ENCODE results near the gene MT1A. TPM values are rescaled to one million over a fixed set of nuclear protein-coding genes. Genes with fewer than 3 reads are reported as not detected.
A peak's percentile ranks its signal among the peaks of the same experiment; 100 is the strongest.

The MT1A gene
- total and polyA plus RNA-seq, 2 experiments from 2014 or later = not detected

DNA sequence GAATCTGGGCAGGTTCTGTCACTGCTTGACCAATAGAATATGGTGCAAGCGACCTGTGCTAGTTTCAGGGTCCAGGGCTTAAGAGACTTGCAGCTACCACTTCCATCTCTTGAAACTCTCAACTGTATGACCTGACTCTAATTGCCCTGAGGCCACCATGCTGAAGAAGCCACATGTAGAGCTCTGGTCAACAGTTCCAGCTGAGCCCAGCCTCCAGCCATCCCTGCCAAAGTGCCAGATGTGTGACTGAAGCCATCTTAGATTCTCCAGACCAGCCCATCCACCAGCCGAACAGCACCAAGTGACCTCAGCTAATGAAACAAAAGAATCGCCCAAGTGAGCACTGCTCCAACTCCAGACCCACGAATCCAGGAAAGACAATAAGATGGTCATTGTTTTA lies 33.5 kb upstream of the MT1A start:
- H3K9me3 ChIP-seq (ENCODE audit: low read depth) = no peaks in the 10 kb centered on the region
- H3K4me3 ChIP-seq = no peak overlapping the region
- no peak overlapping the region for H3K27ac ChIP-seq
- H3K27me3 ChIP-seq = peaks cover 51% of the 10 kb centered on the region
- TF ChIP-seq, protein P1, sequence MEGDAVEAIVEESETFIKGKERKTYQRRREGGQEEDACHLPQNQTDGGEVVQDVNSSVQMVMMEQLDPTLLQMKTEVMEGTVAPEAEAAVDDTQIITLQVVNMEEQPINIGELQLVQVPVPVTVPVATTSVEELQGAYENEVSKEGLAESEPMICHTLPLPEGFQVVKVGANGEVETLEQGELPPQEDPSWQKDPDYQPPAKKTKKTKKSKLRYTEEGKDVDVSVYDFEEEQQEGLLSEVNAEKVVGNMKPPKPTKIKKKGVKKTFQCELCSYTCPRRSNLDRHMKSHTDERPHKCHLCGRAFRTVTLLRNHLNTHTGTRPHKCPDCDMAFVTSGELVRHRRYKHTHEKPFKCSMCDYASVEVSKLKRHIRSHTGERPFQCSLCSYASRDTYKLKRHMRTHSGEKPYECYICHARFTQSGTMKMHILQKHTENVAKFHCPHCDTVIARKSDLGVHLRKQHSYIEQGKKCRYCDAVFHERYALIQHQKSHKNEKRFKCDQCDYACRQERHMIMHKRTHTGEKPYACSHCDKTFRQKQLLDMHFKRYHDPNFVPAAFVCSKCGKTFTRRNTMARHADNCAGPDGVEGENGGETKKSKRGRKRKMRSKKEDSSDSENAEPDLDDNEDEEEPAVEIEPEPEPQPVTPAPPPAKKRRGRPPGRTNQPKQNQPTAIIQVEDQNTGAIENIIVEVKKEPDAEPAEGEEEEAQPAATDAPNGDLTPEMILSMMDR (IDR thresholded peaks at IDR 0.05; ENCODE audit: low read depth, low read length) = no peak
- H3K36me3 ChIP-seq = no peaks in the 10 kb centered on the region
- peaks cover 8% of the 10 kb centered on the region for H3K4me1 ChIP-seq (ENCODE audit: low read depth)
- no peak for DNase-seq (ENCODE audit: low read depth in 1 of 2, low spot score in 1 of 2)

DNA sequence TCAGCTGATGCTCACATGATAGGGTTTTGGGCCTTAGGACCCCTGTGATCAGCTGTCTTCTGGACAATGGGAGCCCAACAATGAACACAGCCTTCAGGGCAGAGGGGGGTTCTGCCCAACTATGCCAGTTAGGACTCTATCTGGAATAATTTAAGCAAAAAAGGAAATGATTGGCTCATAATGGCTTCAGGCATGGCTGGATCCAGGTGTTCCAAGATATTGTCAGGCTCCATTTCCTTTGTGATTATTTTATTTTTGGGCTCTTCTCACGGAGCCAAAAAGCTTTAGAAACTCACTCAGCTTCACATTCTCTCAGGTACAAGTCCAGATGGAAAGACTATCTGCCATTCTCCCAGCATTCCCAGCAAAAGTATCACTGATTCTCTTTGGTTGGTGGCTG lies 33.0 kb upstream of the MT1A start:
- TF ChIP-seq, protein P1 (IDR thresholded peaks at IDR 0.05; ENCODE audit: low read depth, low read length) = no peak
- DNase-seq (ENCODE audit: low read depth in 1 of 2, low spot score in 1 of 2) = no peak
- Histone ChIP-seq H3K27me3 (peaks cover 55% of the 10 kb centered on the region), H3K9me3 (ENCODE audit: low read depth) (no peaks in the 10 kb centered on the region), H3K36me3 (no peaks in the 10 kb centered on the region), H3K4me3 (no peak overlapping the region), H3K27ac (no peak overlapping the region), H3K4me1 (ENCODE audit: low read depth) (peaks cover 11% of the 10 kb centered on the region)

DNA sequence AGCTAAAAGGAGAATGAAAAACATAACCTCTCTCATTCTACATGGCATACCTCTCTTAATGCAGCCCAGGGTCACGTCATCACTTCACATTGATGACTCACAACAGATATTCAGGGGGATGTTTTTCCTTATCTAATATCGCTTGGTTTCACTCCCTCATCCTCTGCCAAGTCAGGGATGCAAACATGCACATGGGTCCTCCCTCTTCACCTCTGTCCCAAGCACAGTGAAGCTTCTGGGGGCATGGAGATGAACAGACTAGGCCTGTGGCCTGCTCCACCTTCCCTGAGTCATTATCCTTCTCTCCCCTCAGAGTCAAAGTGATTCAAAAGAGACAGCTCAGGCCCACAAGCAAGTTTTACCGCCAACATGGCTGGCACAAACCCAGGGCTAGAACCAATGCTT lies 32.4 kb upstream of the MT1A start:
- DNase-seq (ENCODE audit: low read depth in 1 of 2, low spot score in 1 of 2) = no peak
- Histone ChIP-seq H3K36me3 (no peaks in the 10 kb centered on the region), H3K4me1 (ENCODE audit: low read depth) (peaks cover 11% of the 10 kb centered on the region), H3K27ac (no peak overlapping the region), H3K9me3 (ENCODE audit: low read depth) (no peaks in the 10 kb centered on the region), H3K4me3 (no peak overlapping the region), H3K27me3 (peaks cover 57% of the 10 kb centered on the region)
- TF ChIP-seq, protein P1 (IDR thresholded peaks at IDR 0.05; ENCODE audit: low read depth, low read length) = no peak

DNA sequence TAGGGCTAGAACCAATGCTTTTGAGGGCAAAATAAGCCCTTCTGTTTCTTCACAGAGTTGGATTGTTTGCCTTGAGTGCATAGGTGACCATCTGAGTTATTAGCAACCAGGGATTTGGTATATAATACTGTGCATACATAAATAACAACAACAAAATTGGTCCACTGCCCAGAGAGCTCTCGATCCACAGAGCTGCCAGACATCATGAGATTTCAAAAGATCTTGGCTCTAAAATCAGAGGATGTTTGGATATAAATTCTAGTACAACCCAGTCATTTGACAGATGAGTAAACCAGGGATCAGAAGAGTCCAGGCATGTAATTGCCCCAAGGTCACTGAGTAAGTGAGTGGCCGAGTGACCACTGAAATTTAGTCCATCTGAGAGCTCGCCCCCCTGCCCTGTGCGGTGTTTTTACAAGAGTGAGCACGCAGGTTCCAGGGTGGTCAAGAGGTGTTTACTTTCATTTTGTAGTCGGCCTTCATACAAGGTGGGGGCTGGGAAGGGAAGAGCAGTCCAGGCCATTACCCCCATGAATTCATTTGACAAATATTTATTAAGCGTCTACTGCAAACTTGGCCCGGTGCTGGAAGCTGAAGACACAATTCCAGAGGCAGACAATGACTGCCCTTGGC lies 31.9 kb upstream of the MT1A start:
- Histone ChIP-seq H3K27ac (no peak overlapping the region), H3K4me1 (ENCODE audit: low read depth) (peaks cover 11% of the 10 kb centered on the region), H3K4me3 (no peak overlapping the region), H3K27me3 (peaks cover 57% of the 10 kb centered on the region), H3K9me3 (ENCODE audit: low read depth) (no peaks in the 10 kb centered on the region), H3K36me3 (no peaks in the 10 kb centered on the region)
- TF ChIP-seq, protein P1 (IDR thresholded peaks at IDR 0.05; ENCODE audit: low read depth, low read length) = no peak
- peak in 1 of 2 donors; percentile 87 for DNase-seq (ENCODE audit: low read depth in 1 of 2, low spot score in 1 of 2)

DNA sequence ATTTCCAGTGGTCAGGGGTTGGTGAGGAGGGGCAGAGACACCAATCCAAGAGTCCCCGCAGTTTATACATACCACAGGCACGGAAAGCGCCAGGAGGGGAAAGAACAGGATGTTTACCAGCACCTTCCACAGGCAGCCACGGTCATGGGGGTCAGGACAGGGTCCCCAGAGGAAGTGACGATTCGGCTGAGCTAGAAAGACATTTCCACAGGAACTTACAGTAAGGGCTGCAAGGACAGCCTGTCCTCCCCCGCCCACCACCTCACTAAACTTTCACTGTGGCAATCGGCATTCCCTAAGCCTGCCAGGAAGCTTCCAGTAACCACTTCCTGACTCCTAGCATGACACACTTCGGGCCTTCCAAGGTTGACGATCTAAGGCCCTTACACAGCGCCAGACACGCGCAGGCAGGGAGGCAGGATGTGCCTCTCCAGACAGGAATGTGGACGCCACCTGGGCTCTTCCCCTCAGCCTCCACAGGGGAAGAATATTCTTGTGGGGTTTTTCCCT lies 31.3 kb upstream of the MT1A start:
- H3K4me3 ChIP-seq = no peak overlapping the region
- TF ChIP-seq, protein P1 (IDR thresholded peaks at IDR 0.05; ENCODE audit: low read depth, low read length) = no peak
- H3K27me3 ChIP-seq = peaks cover 57% of the 10 kb centered on the region
- H3K4me1 ChIP-seq (ENCODE audit: low read depth) = peaks cover 11% of the 10 kb centered on the region
- no peaks in the 10 kb centered on the region for H3K9me3 ChIP-seq (ENCODE audit: low read depth)
- peak in 1 of 2 donors; percentile 99 for DNase-seq (ENCODE audit: low read depth in 1 of 2, low spot score in 1 of 2)
- H3K27ac ChIP-seq = no peak overlapping the region
- no peaks in the 10 kb centered on the region for H3K36me3 ChIP-seq
